K562 (cell line): ENCODE measurements around the gene C1QC. TPM values are rescaled to one million over a fixed set of nuclear protein-coding genes. Genes with fewer than 3 reads are reported as not detected.

Experiments used
- ATAC-seq: fragments of 200-7000 bp; cut with Tn5 transposase; 3 replicates; pipeline ENCODE4 v1.9.1; 2020; ENCODE audit warnings: moderate library complexity
- BruUV-seq: library from RNA; stranded (reverse); fragments of 400-500 nt; replicated peaks from 2 replicates; lab custom pipeline; 2021; lab: Mats Ljungman, UMichigan
- CTCF ChIA-PET: fragments of 300-600 bp; formaldehyde crosslinking; extraction: SDS; loops from one replicate; lab custom pipeline; 2021; ENCODE audit warnings: low intra/inter-chr PET ratio; lab: Yijun Ruan, JAX
- POLR2A ChIA-PET: fragments of 300-600, 350-650 bp; sonication (Branson Sonifier 250); formaldehyde crosslinking; extraction: SDS; loops from one replicate; lab custom pipeline; 2021; ENCODE audit warnings: antibody characterized with exemption, inconsistent platforms; lab: Yijun Ruan, JAX
- DNase-seq, 4 experiments: peaks; one replicate each; pipeline versions ENCODE4 v3.0.0 to v3.0.0-alpha.2; 2011 to 2018; ENCODE audit warnings: low spot score in 3 of 4, mixed read lengths in 3 of 4; ENCODE audit errors: extremely low read depth in 1 of 4
- FAIRE-seq: peaks from 2 replicates; lab custom pipeline; 2011; peaks lifted over from hg19 to GRCh38; lab: Jason Lieb, UNC
- H2AFZ ChIP-seq: 2 replicates; pipeline ENCODE4 v1.6.0; 2011; ENCODE audit warnings: low read depth, low read length, control low read depth, inconsistent platforms
- H3K27ac ChIP-seq: fragments of 200-600 bp; 3 replicates; pipeline ENCODE4 v1.8.0; 2011; ENCODE audit warnings: low read depth, mild to moderate bottlenecking, control low read depth, inconsistent platforms, low read length, moderate library complexity, mixed read lengths; ENCODE audit errors: extremely low read depth
- H3K27me3 ChIP-seq, 2 experiments: fragments of 300-600 bp in 1 of 2; 2 replicates in 1 of 2; 3 replicates in 1 of 2; pipeline versions ENCODE4 v1.6.0 to v1.8.0; 2011; ENCODE audit warnings: inconsistent platforms in 2 of 2, low read length in 2 of 2, mild to moderate bottlenecking in 1 of 2, mixed read lengths in 1 of 2, moderate library complexity in 1 of 2; ENCODE audit not compliant: control insufficient read depth in 2 of 2, insufficient read depth in 2 of 2
- H3K36me3 ChIP-seq: fragments of 300-600 bp; 3 replicates; pipeline ENCODE4 v1.8.0; 2011; ENCODE audit warnings: mild to moderate bottlenecking, low read length, inconsistent platforms; ENCODE audit not compliant: control insufficient read depth, insufficient read depth
- H3K4me1 ChIP-seq, 2 experiments: fragments of 200-600 bp in 1 of 2; replicated peaks in 1 of 2; 2 replicates in 1 of 2; 3 replicates in 1 of 2; pipeline versions ENCODE4 v1.5.1 to v1.8.0; 2011; ENCODE audit warnings: inconsistent platforms in 2 of 2, low read length in 2 of 2, mild to moderate bottlenecking in 1 of 2, mixed read lengths in 1 of 2, moderate library complexity in 1 of 2; ENCODE audit not compliant: control insufficient read depth in 2 of 2, insufficient read depth in 2 of 2
- H3K4me2 ChIP-seq: 2 replicates; pipeline ENCODE4 v1.6.1; 2011; ENCODE audit warnings: low read length, control low read depth, inconsistent platforms, mixed read lengths; ENCODE audit not compliant: insufficient read depth
- H3K4me3 ChIP-seq: fragments of 200-600 bp; sonication (generic), shearing (Covaris generic); 2 replicates; pipeline ENCODE4 v1.5.1; 2016; ENCODE audit warnings: control low read depth, inconsistent platforms
- H3K79me2 ChIP-seq: fragments of 200-600 bp; 3 replicates; pipeline ENCODE4 v1.8.0; 2011; ENCODE audit warnings: low read length, inconsistent platforms; ENCODE audit not compliant: control insufficient read depth, insufficient read depth
- H3K9ac ChIP-seq, 2 experiments: 2 replicates each; pipeline versions ENCODE4 v1.6.0 to v1.6.1; 2011; ENCODE audit warnings: low read depth in 2 of 2, low read length in 2 of 2, control low read depth in 1 of 2, inconsistent platforms in 1 of 2, mild to moderate bottlenecking in 1 of 2, mixed read lengths in 1 of 2; ENCODE audit not compliant: insufficient read depth in 1 of 2
- H3K9me1 ChIP-seq: one replicate; pipeline ENCODE4 v1.6.0; 2011; ENCODE audit warnings: inconsistent platforms, mild to moderate bottlenecking, low read length, moderate library complexity; ENCODE audit not compliant: control insufficient read depth, insufficient read depth
- H3K9me3 ChIP-seq: replicated peaks from 2 replicates; pipeline ENCODE4 v1.5.1; 2011; ENCODE audit warnings: low read depth, low read length, inconsistent platforms; ENCODE audit not compliant: control insufficient read depth, insufficient read depth
- H4K20me1 ChIP-seq: replicated peaks from 2 replicates; pipeline ENCODE4 v1.6.1; 2011; ENCODE audit warnings: low read length, inconsistent platforms, mixed read lengths; ENCODE audit not compliant: control insufficient read depth, insufficient read depth
- BRD4 ChIP-seq: fragments of 200-600 bp; sonication (generic); IDR thresholded peaks from 2 replicates; pipeline ENCODE4 v1.6.1; 2017; ENCODE audit warnings: inconsistent platforms
- EWSR1 ChIP-seq: fragments of 450-650 bp; IDR thresholded peaks from 2 replicates; pipeline ENCODE4 v1.6.1; 2018; ENCODE audit warnings: borderline replicate concordance, mild to moderate bottlenecking, low read depth, moderate library complexity; ENCODE audit not compliant: partially characterized antibody
- HMGN3 ChIP-seq: IDR thresholded peaks from 2 replicates; pipeline ENCODE4 v1.6.1; 2011; ENCODE audit warnings: borderline replicate concordance, low read depth, mild to moderate bottlenecking, mixed read lengths, low read length; ENCODE audit not compliant: insufficient read length; ENCODE audit errors: extremely low read depth
- JUND ChIP-seq, 2 experiments: IDR thresholded peaks; 2 replicates in 1 of 2; 3 replicates in 1 of 2; pipeline ENCODE4 v1.6.1; 2011; ENCODE audit warnings: borderline replicate concordance in 2 of 2, low read depth in 2 of 2, low read length in 2 of 2, improper control_type of control experiment in 1 of 2, missing biosample characterization in 1 of 2, missing genetic modification characterization in 1 of 2, missing genetic modification reagents in 1 of 2
- KDM2B ChIP-seq: fragments of 250-450 bp; sonication (Bioruptor Pico); IDR thresholded peaks from 2 replicates; pipeline ENCODE4 v1.8.0; 2021; ENCODE audit warnings: mild to moderate bottlenecking, moderate library complexity
- KLF6 ChIP-seq: fragments of 250-450 bp; sonication (Bioruptor Pico); IDR thresholded peaks from 2 replicates; pipeline ENCODE4 v1.4.0; 2020; ENCODE audit warnings: mild to moderate bottlenecking, moderate library complexity, borderline replicate concordance
- WGBS: fragments of 100-300 bp; shearing (Covaris generic); methylation state at CpG from one replicate; pipeline ENCODE4 v1.1.6; 2016; ENCODE audit warnings: low coverage, mixed read lengths; ENCODE audit not compliant: insufficient coverage; ENCODE audit errors: missing lambda C conversion rate; 5-methylcytosine and 5-hydroxymethylcytosine counted together
- in situ Hi-C: fragments of 300-500 bp; cut with MboI; formaldehyde crosslinking; loops from 4 replicates; pipeline ENCODE4 v1.15.0; 2018; ENCODE audit warnings: inconsistent platforms, mixed read lengths
- intact Hi-C: fragments of 100-400 bp; cut with micrococcal nuclease; formaldehyde crosslinking; loops from 2 replicates; pipeline ENCODE4 v1.14.2; 2022
- polyA plus RNA-seq, 8 experiments: library from polyadenylated mRNA; depleted of rRNA in 4 of 8; stranded (reverse) in 5 of 8; unstranded in 3 of 8; fragments of >200 nt; fragmentation: Nextera tagmentation in 2 of 8; fragmentation: Illumina TruSeq in 1 of 8; extraction: Ambion mirVana in 2 of 8; extraction: Trizol in 1 of 8; gene quantifications; 2 replicates each; pipeline versions ENCODE4 v1.2.1 to v1.2.3, GENCODE V29; 2011 to 2014; ENCODE audit warnings: inconsistent platforms in 1 of 8, missing spikeins in 1 of 8
- total RNA-seq, 7 experiments: library from RNA; depleted of rRNA in 6 of 7; stranded (reverse); fragments of >200 nt in 6 of 7; fragmentation: Illumina TruSeq in 2 of 7; extraction: Trizol in 2 of 7; gene quantifications; 2 replicates each; pipeline versions ENCODE4 v1.2.1 to v1.2.3, GENCODE V29; 2011 to 2021; ENCODE audit warnings: low replicate concordance in 1 of 7
- TF ChIP-seq, protein P1 (sequence below): IDR thresholded peaks from 2 replicates; pipeline ENCODE4 v1.6.1; 2016; ENCODE audit warnings: missing genetic modification characterization, missing compliant biosample characterization
- TF ChIP-seq, protein P2 (sequence below): sonication (generic); formaldehyde crosslinking; IDR thresholded peaks from 2 replicates; pipeline ENCODE4 v1.8.1; 2023; ENCODE audit warnings: missing genetic modification reagents, mild to moderate bottlenecking, borderline replicate concordance

Gene C1QC
- total and polyA plus RNA-seq, 9 of the 15 experiments (the other 6 are each of a cell fraction or from before 2014, with no cell fraction given) = 0.69 TPM; not detected in 8

GRCh38 chr1:22635436-22635835, 8.0 kb upstream of the C1QC start (continued):
- TF ChIP-seq, protein P1, sequence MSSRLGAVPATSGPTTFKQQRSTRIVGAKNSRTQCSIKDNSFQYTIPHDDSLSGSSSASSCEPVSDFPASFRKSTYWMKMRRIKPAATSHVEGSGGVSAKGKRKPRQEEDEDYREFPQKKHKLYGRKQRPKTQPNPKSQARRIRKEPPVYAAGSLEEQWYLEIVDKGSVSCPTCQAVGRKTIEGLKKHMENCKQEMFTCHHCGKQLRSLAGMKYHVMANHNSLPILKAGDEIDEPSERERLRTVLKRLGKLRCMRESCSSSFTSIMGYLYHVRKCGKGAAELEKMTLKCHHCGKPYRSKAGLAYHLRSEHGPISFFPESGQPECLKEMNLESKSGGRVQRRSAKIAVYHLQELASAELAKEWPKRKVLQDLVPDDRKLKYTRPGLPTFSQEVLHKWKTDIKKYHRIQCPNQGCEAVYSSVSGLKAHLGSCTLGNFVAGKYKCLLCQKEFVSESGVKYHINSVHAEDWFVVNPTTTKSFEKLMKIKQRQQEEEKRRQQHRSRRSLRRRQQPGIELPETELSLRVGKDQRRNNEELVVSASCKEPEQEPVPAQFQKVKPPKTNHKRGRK (tag) = no peak
- TF ChIP-seq BRD4 = no peak
- TF ChIP-seq JUND (IDR thresholded peaks at IDR 0.05; ENCODE audit: borderline replicate concordance, low read depth, low read length) = no peak
- TF ChIP-seq JUND (tag; IDR thresholded peaks at IDR 0.05; ENCODE audit: borderline replicate concordance, low read depth, low read length) = no peak
- no peak for TF ChIP-seq HMGN3
- no peak for TF ChIP-seq EWSR1

GRCh38 chr1:22636353-22636752, 7.1 kb upstream of the C1QC start, which contains the start of gene C1QA:
C1QA (plus strand) TSS chr1:22636628; CDS start chr1:22637617, 989 bp downstream.
- H2AFZ ChIP-seq = no peak within 1 kb of the TSS
- no peaks in the 10 kb centered on the region for H3K9me1 ChIP-seq
- TF ChIP-seq, protein P2, sequence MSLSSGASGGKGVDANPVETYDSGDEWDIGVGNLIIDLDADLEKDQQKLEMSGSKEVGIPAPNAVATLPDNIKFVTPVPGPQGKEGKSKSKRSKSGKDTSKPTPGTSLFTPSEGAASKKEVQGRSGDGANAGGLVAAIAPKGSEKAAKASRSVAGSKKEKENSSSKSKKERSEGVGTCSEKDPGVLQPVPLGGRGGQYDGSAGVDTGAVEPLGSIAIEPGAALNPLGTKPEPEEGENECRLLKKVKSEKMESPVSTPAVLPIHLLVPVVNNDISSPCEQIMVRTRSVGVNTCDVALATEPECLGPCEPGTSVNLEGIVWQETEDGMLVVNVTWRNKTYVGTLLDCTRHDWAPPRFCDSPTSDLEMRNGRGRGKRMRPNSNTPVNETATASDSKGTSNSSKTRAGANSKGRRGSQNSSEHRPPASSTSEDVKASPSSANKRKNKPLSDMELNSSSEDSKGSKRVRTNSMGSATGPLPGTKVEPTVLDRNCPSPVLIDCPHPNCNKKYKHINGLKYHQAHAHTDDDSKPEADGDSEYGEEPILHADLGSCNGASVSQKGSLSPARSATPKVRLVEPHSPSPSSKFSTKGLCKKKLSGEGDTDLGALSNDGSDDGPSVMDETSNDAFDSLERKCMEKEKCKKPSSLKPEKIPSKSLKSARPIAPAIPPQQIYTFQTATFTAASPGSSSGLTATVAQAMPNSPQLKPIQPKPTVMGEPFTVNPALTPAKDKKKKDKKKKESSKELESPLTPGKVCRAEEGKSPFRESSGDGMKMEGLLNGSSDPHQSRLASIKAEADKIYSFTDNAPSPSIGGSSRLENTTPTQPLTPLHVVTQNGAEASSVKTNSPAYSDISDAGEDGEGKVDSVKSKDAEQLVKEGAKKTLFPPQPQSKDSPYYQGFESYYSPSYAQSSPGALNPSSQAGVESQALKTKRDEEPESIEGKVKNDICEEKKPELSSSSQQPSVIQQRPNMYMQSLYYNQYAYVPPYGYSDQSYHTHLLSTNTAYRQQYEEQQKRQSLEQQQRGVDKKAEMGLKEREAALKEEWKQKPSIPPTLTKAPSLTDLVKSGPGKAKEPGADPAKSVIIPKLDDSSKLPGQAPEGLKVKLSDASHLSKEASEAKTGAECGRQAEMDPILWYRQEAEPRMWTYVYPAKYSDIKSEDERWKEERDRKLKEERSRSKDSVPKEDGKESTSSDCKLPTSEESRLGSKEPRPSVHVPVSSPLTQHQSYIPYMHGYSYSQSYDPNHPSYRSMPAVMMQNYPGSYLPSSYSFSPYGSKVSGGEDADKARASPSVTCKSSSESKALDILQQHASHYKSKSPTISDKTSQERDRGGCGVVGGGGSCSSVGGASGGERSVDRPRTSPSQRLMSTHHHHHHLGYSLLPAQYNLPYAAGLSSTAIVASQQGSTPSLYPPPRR (CRISPR knock-in tag) = no peak
- TF ChIP-seq KDM2B (CRISPR knock-in tag) (no peak), KLF6 (CRISPR knock-in tag) (no peak)
- TF ChIP-seq, all 486 proteins: peak for 0
- no peaks in the 10 kb centered on the region for H3K9me3 ChIP-seq
- BruUV-seq = no TSS peak
- peaks cover 15% of the 10 kb centered on the region; the same call in 1 of the 2 replicates for H4K20me1 ChIP-seq
- in situ Hi-C loops (no loop called here), intact Hi-C loops (no loop called here)
- H3K27me3 ChIP-seq = peaks cover 4 to 34% of the 10 kb centered on the region in 2 experiments; a peak in 3 of 5 replicates
- no peak for ATAC-seq
- H3K4me1 ChIP-seq = peaks cover 0 to 10% of the 10 kb centered on the region in 2 experiments; a peak in 3 of 5 replicates
- no peak within 1 kb of the TSS for H3K9ac ChIP-seq
- no peak within 1 kb of the TSS for H3K4me2 ChIP-seq
- H3K27ac ChIP-seq = no peak within 1 kb of the TSS
- no peak for FAIRE-seq
- no peaks in the 10 kb centered on the region for H3K36me3 ChIP-seq
- no peak within 1 kb of the TSS for H3K4me3 ChIP-seq
- ChIA-PET CTCF (no interaction called here), POLR2A (interaction anchor here (0.6 to 1.3 kb wide), 8 partner anchors 10 to 285 kb away, joined by 3 to 5 read pairs (median 4); no protein-coding TSS in a partner anchor)
- no peak for DNase-seq
- H3K79me2 ChIP-seq = no peaks in the 10 kb centered on the region
- WGBS = 2% methylated on average over 4 of the region's 5 CpGs
